Osteocyte (in vitro differentiated cells): ENCODE data around the gene JAK2. TPM values are rescaled to one million over a fixed set of nuclear protein-coding genes. Genes with fewer than 3 reads are reported as not detected.
"Not testable (repeated sequence)": the region's sequence is repeated elsewhere in the genome, so short reads cannot be mapped to it uniquely, and the experiment has no call there.

ENCODE experiments used
- DNase-seq: peaks from one replicate; pipeline ENCODE4 v3.0.0; 2021; ENCODE audit warnings: mixed read lengths; ENCODE audit not compliant: unreplicated experiment; ENCODE audit errors: extremely low spot score
- H3K27ac Mint-ChIP-seq: one replicate; pipeline ENCODE4 v1.8.0; 2021; ENCODE audit warnings: mild to moderate bottlenecking, mixed read lengths; ENCODE audit not compliant: unreplicated experiment
- H3K27me3 Mint-ChIP-seq: one replicate; pipeline ENCODE4 v1.8.0; 2021; ENCODE audit warnings: mixed read lengths; ENCODE audit not compliant: unreplicated experiment
- H3K36me3 Mint-ChIP-seq: one replicate; pipeline ENCODE4 v1.8.0; 2021; ENCODE audit warnings: mixed read lengths; ENCODE audit not compliant: unreplicated experiment
- H3K4me1 Mint-ChIP-seq: one replicate; pipeline ENCODE4 v1.8.0; 2021; ENCODE audit warnings: mixed read lengths; ENCODE audit not compliant: unreplicated experiment
- H3K4me3 Mint-ChIP-seq: one replicate; pipeline ENCODE4 v1.8.0; 2021; ENCODE audit warnings: mild to moderate bottlenecking, moderate library complexity, mixed read lengths; ENCODE audit not compliant: unreplicated experiment
- H3K9me3 Mint-ChIP-seq: one replicate; pipeline ENCODE4 v1.8.0; 2021; ENCODE audit warnings: mixed read lengths; ENCODE audit not compliant: unreplicated experiment
- total RNA-seq: library from RNA; stranded (reverse); gene quantifications from 2 replicates; pipeline ENCODE4 v1.2.1, GENCODE V29; 2021
- TF ChIP-seq, protein P1 (sequence below): fragments of 200-600 bp; sonication (generic); IDR thresholded peaks from 2 replicates; pipeline ENCODE4 v1.5.0; 2021; ENCODE audit warnings: antibody characterized with exemption, mild to moderate bottlenecking, moderate library complexity

The JAK2 gene
- total RNA-seq, 1 donor from 2014 or later, result 24.6 TPM

GRCh38 chr9:5008202-5008601, 23.1 kb downstream of the JAK2 start:
- no peak for DNase-seq
- TF ChIP-seq, protein P1, sequence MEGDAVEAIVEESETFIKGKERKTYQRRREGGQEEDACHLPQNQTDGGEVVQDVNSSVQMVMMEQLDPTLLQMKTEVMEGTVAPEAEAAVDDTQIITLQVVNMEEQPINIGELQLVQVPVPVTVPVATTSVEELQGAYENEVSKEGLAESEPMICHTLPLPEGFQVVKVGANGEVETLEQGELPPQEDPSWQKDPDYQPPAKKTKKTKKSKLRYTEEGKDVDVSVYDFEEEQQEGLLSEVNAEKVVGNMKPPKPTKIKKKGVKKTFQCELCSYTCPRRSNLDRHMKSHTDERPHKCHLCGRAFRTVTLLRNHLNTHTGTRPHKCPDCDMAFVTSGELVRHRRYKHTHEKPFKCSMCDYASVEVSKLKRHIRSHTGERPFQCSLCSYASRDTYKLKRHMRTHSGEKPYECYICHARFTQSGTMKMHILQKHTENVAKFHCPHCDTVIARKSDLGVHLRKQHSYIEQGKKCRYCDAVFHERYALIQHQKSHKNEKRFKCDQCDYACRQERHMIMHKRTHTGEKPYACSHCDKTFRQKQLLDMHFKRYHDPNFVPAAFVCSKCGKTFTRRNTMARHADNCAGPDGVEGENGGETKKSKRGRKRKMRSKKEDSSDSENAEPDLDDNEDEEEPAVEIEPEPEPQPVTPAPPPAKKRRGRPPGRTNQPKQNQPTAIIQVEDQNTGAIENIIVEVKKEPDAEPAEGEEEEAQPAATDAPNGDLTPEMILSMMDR, result no peak
- Mint-ChIP-seq H3K4me1 (peaks cover 20% of the 10 kb centered on the region), H3K36me3 (peaks cover 32% of the 10 kb centered on the region), H3K27ac (peak overlapping the region; percentile 23), H3K9me3 (peaks cover 20% of the 10 kb centered on the region), H3K4me3 (no peak overlapping the region), H3K27me3 (no peaks in the 10 kb centered on the region)

DNA sequence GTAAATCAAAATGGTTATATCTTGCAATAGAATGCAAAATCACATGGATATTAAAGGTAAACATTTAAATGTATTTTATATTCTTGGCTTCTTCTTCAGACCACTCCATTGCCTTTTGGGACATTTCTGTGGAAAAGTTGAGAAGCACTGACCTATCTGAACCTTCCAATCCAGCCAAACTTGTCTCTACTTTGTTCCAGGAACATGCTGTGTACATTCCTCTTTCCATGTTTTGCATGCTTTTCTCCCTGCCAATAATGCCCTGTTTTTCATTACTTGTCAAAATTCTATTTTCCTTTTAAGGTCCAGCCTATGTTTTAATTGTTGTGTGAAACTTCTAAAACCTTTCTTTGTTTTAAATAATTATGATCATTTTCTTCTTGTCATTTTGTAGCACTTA, 28.3 kb downstream of the JAK2 start:
- no peak for DNase-seq
- no peaks in the 10 kb centered on the region for H3K27me3 Mint-ChIP-seq
- peaks cover 8% of the 10 kb centered on the region for H3K9me3 Mint-ChIP-seq
- H3K4me1 Mint-ChIP-seq, result peaks cover 29% of the 10 kb centered on the region
- TF ChIP-seq, protein P1, result no peak
- H3K36me3 Mint-ChIP-seq, result peaks cover 24% of the 10 kb centered on the region
- H3K27ac Mint-ChIP-seq, result peak overlapping the region; percentile 23
- H3K4me3 Mint-ChIP-seq, result no peak overlapping the region

- H3K4me1 Mint-ChIP-seq, result peaks cover 17% of the 10 kb centered on the region
- TF ChIP-seq, protein P1, result no peak
- no peaks in the 10 kb centered on the region for H3K27me3 Mint-ChIP-seq
- H3K27ac Mint-ChIP-seq, result no peak overlapping the region
- H3K36me3 Mint-ChIP-seq, result peaks cover 35% of the 10 kb centered on the region
- H3K4me3 Mint-ChIP-seq, result no peak overlapping the region
- no peak for DNase-seq
- H3K9me3 Mint-ChIP-seq, result peaks cover 21% of the 10 kb centered on the region
These were observed 30.9 kb downstream of the JAK2 start for GRCh38 chr9:5015934-5016333.

DNA sequence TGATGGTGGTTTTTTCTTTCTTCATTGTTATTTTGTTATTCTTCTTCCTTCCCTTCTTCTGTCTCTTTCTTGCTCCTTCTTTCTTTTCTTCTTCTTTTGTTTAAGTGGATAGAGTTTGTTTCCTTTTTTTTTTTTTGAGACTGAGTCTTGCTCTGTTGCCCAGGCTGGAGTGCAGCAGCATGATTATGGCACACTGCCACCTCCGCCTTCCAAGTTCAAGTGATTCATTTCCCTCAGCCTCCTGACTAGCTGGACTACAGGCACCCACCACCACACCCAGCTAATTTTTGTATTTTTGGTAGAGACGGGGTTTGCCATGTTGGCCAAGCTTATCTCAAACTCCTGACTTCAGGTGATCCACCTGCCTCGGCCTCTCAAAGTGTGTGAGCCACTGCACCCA, 40.3 kb downstream of the JAK2 start:
- peaks cover 7% of the 10 kb centered on the region for H3K9me3 Mint-ChIP-seq
- H3K4me1 Mint-ChIP-seq, result peaks cover 8% of the 10 kb centered on the region
- DNase-seq, result no peak
- H3K36me3 Mint-ChIP-seq, result peaks cover 43% of the 10 kb centered on the region
- no peak overlapping the region for H3K4me3 Mint-ChIP-seq
- no peaks in the 10 kb centered on the region for H3K27me3 Mint-ChIP-seq
- TF ChIP-seq, protein P1, result no peak
- peak overlapping the region; percentile 12 for H3K27ac Mint-ChIP-seq

DNA sequence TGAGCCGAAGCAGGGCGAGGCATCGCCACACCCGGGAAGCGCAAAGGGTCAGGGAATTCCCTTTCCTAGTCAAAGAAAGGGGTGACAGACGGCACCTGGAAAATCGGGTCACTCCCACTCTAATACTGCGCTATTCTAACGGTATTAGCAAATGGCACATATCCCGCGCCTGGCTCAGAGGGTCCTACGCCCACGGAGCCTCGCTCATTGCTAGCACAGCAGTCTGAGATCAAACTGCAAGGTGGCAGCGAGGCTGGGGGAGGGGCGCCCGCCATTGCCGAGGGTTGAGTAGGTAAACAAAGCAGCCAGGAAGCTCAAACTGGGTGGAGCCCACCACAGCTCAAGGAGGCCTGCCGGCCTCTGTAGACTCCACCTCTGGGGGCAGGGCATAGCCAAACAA, 46.9 kb downstream of the JAK2 start:
- not testable (repeated sequence) for DNase-seq, H3K4me1 Mint-ChIP-seq, H3K9me3 Mint-ChIP-seq, H3K27ac Mint-ChIP-seq, H3K4me3 Mint-ChIP-seq, H3K27me3 Mint-ChIP-seq
- H3K36me3 Mint-ChIP-seq, result peaks cover 41% of the 10 kb centered on the region
